SU-DHL-6 (cell line): ENCODE data around the gene FEM1B.

Source experiments
- CTCF ChIP-seq: fragments of 200-600 bp; sonication (generic); IDR thresholded peaks from one replicate; pipeline ENCODE4 v1.5.1; 2017; ENCODE audit warnings: antibody characterized with exemption, mild to moderate bottlenecking, low read length, moderate library complexity; ENCODE audit not compliant: insufficient read depth, poor library complexity, severe bottlenecking
- EZH2phosphoT487 ChIP-seq: fragments of 200-600 bp; sonication (generic), shearing (Covaris generic); conservative IDR thresholded peaks from 2 replicates; pipeline ENCODE4 v1.6.1; 2018; ENCODE audit warnings: mild to moderate bottlenecking, antibody characterized with exemption, low read length, moderate library complexity, mixed read lengths

- TF ChIP-seq CTCF (no peak), EZH2phosphoT487 (no peak)
Observed at GRCh38 chr15:68305420-68305871, 27.9 kb downstream of the FEM1B start.
